CD4-positive, CD25-positive, alpha-beta regulatory T cell (primary cell): Measurements from ENCODE around the gene HOXC5. TPM values are rescaled to one million over a fixed set of nuclear protein-coding genes. Genes with fewer than 3 reads are reported as not detected.

Source experiments
- ATAC-seq, 2 donors: fragments of 150-1000 bp; cut with Tn5 transposase; one replicate each; pipeline ENCODE4 v1.10.0; 2021; ENCODE audit warnings: low read depth in 2 of 2, moderate number of reproducible peaks in 2 of 2, moderate library complexity in 1 of 2
- DNase-seq, 3 donors: peaks; one replicate each; pipeline versions ENCODE4 v3.0.0 to v3.0.0-alpha.2; 2012 to 2022; ENCODE audit warnings: mixed read lengths in 1 of 3
- H3K27ac ChIP-seq: one replicate; pipeline ENCODE4 v1.7.0; 2013; ENCODE audit warnings: mild to moderate bottlenecking, low read length; ENCODE audit not compliant: insufficient read depth, poor library complexity, severe bottlenecking
- H3K27me3 ChIP-seq: one replicate; pipeline ENCODE4 v1.7.0; 2013; ENCODE audit warnings: low read length; ENCODE audit not compliant: control insufficient read depth, insufficient read depth
- H3K36me3 ChIP-seq: one replicate; pipeline ENCODE4 v1.7.0; 2013; ENCODE audit warnings: mild to moderate bottlenecking, low read length, moderate library complexity; ENCODE audit not compliant: control insufficient read depth, insufficient read depth
- H3K4me1 ChIP-seq: 2 replicates; pipeline ENCODE4 v1.7.0; 2013; ENCODE audit warnings: mild to moderate bottlenecking, low read length; ENCODE audit not compliant: insufficient read depth, control insufficient read depth, poor library complexity, severe bottlenecking
- H3K4me3 ChIP-seq: one replicate; pipeline ENCODE4 v1.7.0; 2013; ENCODE audit warnings: low read depth, mild to moderate bottlenecking, low read length, moderate library complexity
- H3K9me3 ChIP-seq, 2 experiments: 1 replicate in 1 of 2; 2 replicates in 1 of 2; pipeline ENCODE4 v1.7.0; 2013; ENCODE audit warnings: low read length in 2 of 2, mild to moderate bottlenecking in 1 of 2, moderate library complexity in 1 of 2; ENCODE audit not compliant: control insufficient read depth in 2 of 2
- H3K27ac Mint-ChIP-seq, 3 donors: one replicate each; pipeline ENCODE4 v1.8.0; 2020 to 2022; ENCODE audit warnings: mild to moderate bottlenecking in 3 of 3, mixed read lengths in 3 of 3, moderate library complexity in 2 of 3
- H3K27me3 Mint-ChIP-seq: one replicate; pipeline ENCODE4 v1.8.0; 2022; ENCODE audit warnings: mild to moderate bottlenecking, mixed read lengths
- H3K36me3 Mint-ChIP-seq: one replicate; pipeline ENCODE4 v1.8.0; 2020; ENCODE audit warnings: mixed read lengths
- H3K4me1 Mint-ChIP-seq, 4 donors: one replicate each; pipeline ENCODE4 v1.8.0; 2020 to 2022; ENCODE audit warnings: mixed read lengths in 4 of 4, mild to moderate bottlenecking in 1 of 4
- H3K4me3 Mint-ChIP-seq, 4 donors: one replicate each; pipeline ENCODE4 v1.8.0; 2020 to 2022; ENCODE audit warnings: mild to moderate bottlenecking in 4 of 4, mixed read lengths in 4 of 4, moderate library complexity in 3 of 4
- H3K9me3 Mint-ChIP-seq, 7 donors: one replicate each; pipeline ENCODE4 v1.8.0; 2020 to 2022; ENCODE audit warnings: mixed read lengths in 7 of 7, mild to moderate bottlenecking in 3 of 7, moderate library complexity in 2 of 7
- polyA plus RNA-seq, 4 donors: library from polyadenylated mRNA; unstranded; fragments of 300-500 nt; fragmentation: Illumina TruSeq; gene quantifications; one replicate each; pipeline ENCODE4 v1.2.3, GENCODE V29; 2021
- total RNA-seq: library from RNA; stranded (reverse); gene quantifications from one replicate; pipeline ENCODE4 v1.2.3, GENCODE V29; 2022

The HOXC5 gene
- total and polyA plus RNA-seq, 5 donors from 2014 or later = not detected

GRCh38 chr12:54047160-54047963 is 14.5 kb downstream of the HOXC5 start:
- no peak overlapping the region for H3K4me3 ChIP-seq
- peaks cover 22% of the 10 kb centered on the region for H3K4me1 ChIP-seq
- DNase-seq (no peak), ATAC-seq (no peak)
- H3K27ac ChIP-seq = no peak overlapping the region
- H3K36me3 ChIP-seq = no peaks in the 10 kb centered on the region
- Mint-ChIP-seq H3K27ac (no peak overlapping the region), H3K27me3 (peaks cover 91% of the 10 kb centered on the region), H3K4me3 (peak overlapping the region in 2 of 4 donors; percentile 46 to 51), H3K36me3 (no peaks in the 10 kb centered on the region), H3K9me3 (peaks cover 0 to 5% (median 0%) of the 10 kb centered on the region in 7 donors), H3K4me1 (peaks cover 0 to 31% (median 17%) of the 10 kb centered on the region in 4 donors)
- no peaks in the 10 kb centered on the region for H3K9me3 ChIP-seq
- peaks cover 66% of the 10 kb centered on the region for H3K27me3 ChIP-seq

GRCh38 chr12:54047964-54048303 is 15.1 kb downstream of the HOXC5 start:
- Mint-ChIP-seq H3K4me1 (peaks cover 0 to 37% (median 18%) of the 10 kb centered on the region in 4 donors), H3K36me3 (no peaks in the 10 kb centered on the region), H3K27me3 (peaks cover 91% of the 10 kb centered on the region), H3K4me3 (no peak overlapping the region), H3K9me3 (peaks cover 0 to 5% (median 0%) of the 10 kb centered on the region in 7 donors), H3K27ac (no peak overlapping the region)
- ATAC-seq (no peak), DNase-seq (no peak)
- Histone ChIP-seq H3K27me3 (peaks cover 67% of the 10 kb centered on the region), H3K4me1 (peaks cover 28% of the 10 kb centered on the region), H3K9me3 (no peaks in the 10 kb centered on the region), H3K36me3 (no peaks in the 10 kb centered on the region), H3K27ac (no peak overlapping the region), H3K4me3 (no peak overlapping the region)

- Histone ChIP-seq H3K4me3 (no peak overlapping the region), H3K4me1 (peaks cover 33% of the 10 kb centered on the region), H3K27me3 (peaks cover 64% of the 10 kb centered on the region), H3K36me3 (no peaks in the 10 kb centered on the region), H3K27ac (no peak overlapping the region), H3K9me3 (no peaks in the 10 kb centered on the region)
- Mint-ChIP-seq H3K4me1 (peaks cover 0 to 42% (median 18%) of the 10 kb centered on the region in 4 donors), H3K27me3 (peaks cover 94% of the 10 kb centered on the region), H3K36me3 (no peaks in the 10 kb centered on the region), H3K4me3 (no peak overlapping the region), H3K9me3 (peaks cover 0 to 4% (median 0%) of the 10 kb centered on the region in 7 donors), H3K27ac (no peak overlapping the region)
- no peak for DNase-seq
- no peak for ATAC-seq
Observed at GRCh38 chr12:54048406-54049093, 15.7 kb downstream of the HOXC5 start.

- no peak overlapping the region for H3K27ac Mint-ChIP-seq
- H3K4me1 Mint-ChIP-seq = peaks cover 0 to 47% (median 18%) of the 10 kb centered on the region in 4 donors
- Histone ChIP-seq H3K9me3 (no peaks in the 10 kb centered on the region), H3K27ac (no peak overlapping the region), H3K4me1 (peaks cover 38% of the 10 kb centered on the region), H3K27me3 (peaks cover 64% of the 10 kb centered on the region), H3K36me3 (no peaks in the 10 kb centered on the region), H3K4me3 (no peak overlapping the region)
- H3K36me3 Mint-ChIP-seq = no peaks in the 10 kb centered on the region
- peaks cover 96% of the 10 kb centered on the region for H3K27me3 Mint-ChIP-seq
- no peak overlapping the region for H3K4me3 Mint-ChIP-seq
- DNase-seq (no peak), ATAC-seq (no peak)
- H3K9me3 Mint-ChIP-seq = peaks cover 0 to 4% (median 0%) of the 10 kb centered on the region in 7 donors
Observed at GRCh38 chr12:54049108-54049507, 16.3 kb downstream of the HOXC5 start.

GRCh38 chr12:54050482-54050810 is 17.6 kb downstream of the HOXC5 start:
- Histone ChIP-seq H3K4me3 (no peak overlapping the region), H3K27ac (no peak overlapping the region), H3K4me1 (peaks cover 40% of the 10 kb centered on the region), H3K36me3 (no peaks in the 10 kb centered on the region), H3K9me3 (no peaks in the 10 kb centered on the region), H3K27me3 (peaks cover 55% of the 10 kb centered on the region)
- no peaks in the 10 kb centered on the region for H3K36me3 Mint-ChIP-seq
- DNase-seq = no peak
- H3K4me3 Mint-ChIP-seq = peak overlapping the region in 2 of 4 donors; percentile 1 to 28
- peaks cover 96% of the 10 kb centered on the region for H3K27me3 Mint-ChIP-seq
- H3K4me1 Mint-ChIP-seq = peaks cover 5 to 51% (median 18%) of the 10 kb centered on the region in 4 donors
- ATAC-seq = no peak
- H3K27ac Mint-ChIP-seq = no peak overlapping the region
- peaks cover 0 to 8% (median 0%) of the 10 kb centered on the region in 7 donors for H3K9me3 Mint-ChIP-seq

- Mint-ChIP-seq H3K4me1 (peaks cover 5 to 51% (median 17%) of the 10 kb centered on the region in 4 donors), H3K36me3 (no peaks in the 10 kb centered on the region), H3K9me3 (peaks cover 0 to 8% (median 0%) of the 10 kb centered on the region in 7 donors), H3K27ac (peak overlapping the region in 1 of 3 donors; percentile 89), H3K27me3 (peaks cover 96% of the 10 kb centered on the region), H3K4me3 (peak overlapping the region in 2 of 4 donors; percentile 33 to 70)
- H3K4me3 ChIP-seq = no peak overlapping the region
- H3K9me3 ChIP-seq = no peaks in the 10 kb centered on the region
- DNase-seq = no peak
- peaks cover 40% of the 10 kb centered on the region for H3K4me1 ChIP-seq
- no peak overlapping the region for H3K27ac ChIP-seq
- no peaks in the 10 kb centered on the region for H3K36me3 ChIP-seq
- no peak for ATAC-seq
- peaks cover 54% of the 10 kb centered on the region for H3K27me3 ChIP-seq
Observed at GRCh38 chr12:54051026-54051842, 18.4 kb downstream of the HOXC5 start.

- DNase-seq = no peak
- peaks cover 0 to 6% (median 0%) of the 10 kb centered on the region in 7 donors for H3K9me3 Mint-ChIP-seq
- peaks cover 93% of the 10 kb centered on the region for H3K27me3 Mint-ChIP-seq
- H3K27ac Mint-ChIP-seq = no peak overlapping the region
- H3K36me3 Mint-ChIP-seq = no peaks in the 10 kb centered on the region
- H3K27ac ChIP-seq = no peak overlapping the region
- ATAC-seq = no peak
- no peak overlapping the region for H3K4me3 ChIP-seq
- peak overlapping the region in 2 of 4 donors; percentile 38 to 69 for H3K4me3 Mint-ChIP-seq
- H3K4me1 ChIP-seq = peaks cover 34% of the 10 kb centered on the region
- no peaks in the 10 kb centered on the region for H3K9me3 ChIP-seq
- peaks cover 54% of the 10 kb centered on the region for H3K27me3 ChIP-seq
- H3K4me1 Mint-ChIP-seq = peaks cover 5 to 50% (median 15%) of the 10 kb centered on the region in 4 donors
- no peaks in the 10 kb centered on the region for H3K36me3 ChIP-seq
Observed at GRCh38 chr12:54051874-54052437, 19.1 kb downstream of the HOXC5 start.
